Measurements from ENCODE around the gene ATG9A.
"Not testable (repeated sequence)": the region's sequence is repeated elsewhere in the genome, so short reads cannot be mapped to it uniquely, and the experiment has no call there.

The ATG9A gene

DNA sequence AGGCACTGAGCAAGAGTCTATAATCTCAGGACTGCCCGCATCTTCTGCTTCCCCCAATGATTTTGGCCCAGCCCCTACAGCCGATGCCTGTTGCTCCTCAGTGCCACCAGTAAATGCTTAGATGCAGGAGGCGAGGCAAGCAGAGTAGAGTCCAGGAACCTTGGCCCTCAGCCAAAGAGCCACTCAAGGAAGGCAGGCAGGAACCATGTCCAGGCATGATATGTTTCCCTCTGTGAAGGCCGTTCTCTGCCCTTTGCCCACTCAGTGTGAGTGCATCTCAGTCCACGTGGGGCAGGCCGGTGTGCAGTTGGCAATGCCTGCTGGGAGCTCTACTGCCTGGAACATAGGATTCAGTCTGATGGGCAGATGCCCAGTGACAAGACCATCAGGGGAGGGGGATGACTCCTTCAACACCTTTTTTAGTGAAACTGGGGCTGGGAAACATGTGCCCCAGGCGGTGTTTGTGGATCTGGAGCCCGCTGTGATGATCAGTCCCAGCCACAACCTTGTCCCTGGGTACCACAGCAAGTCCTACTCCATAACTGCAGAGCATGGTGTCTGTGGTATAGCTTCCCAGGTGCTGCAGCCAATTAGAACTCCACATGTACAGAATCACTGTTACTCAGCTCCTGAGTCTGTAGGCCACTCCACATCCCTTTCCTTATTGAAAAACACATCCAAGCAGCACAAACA, 40.1 kb upstream of the ATG9A start:
- Histone ChIP-seq H3K9ac (ENCODE audit: low read depth in 1 of 2, low read length in 2 of 2) (no peak overlapping the region), H3K9me3 (ENCODE audit: control insufficient read depth in 2 of 2, low read length in 2 of 2) (no peaks in the 10 kb centered on the region)

DNA sequence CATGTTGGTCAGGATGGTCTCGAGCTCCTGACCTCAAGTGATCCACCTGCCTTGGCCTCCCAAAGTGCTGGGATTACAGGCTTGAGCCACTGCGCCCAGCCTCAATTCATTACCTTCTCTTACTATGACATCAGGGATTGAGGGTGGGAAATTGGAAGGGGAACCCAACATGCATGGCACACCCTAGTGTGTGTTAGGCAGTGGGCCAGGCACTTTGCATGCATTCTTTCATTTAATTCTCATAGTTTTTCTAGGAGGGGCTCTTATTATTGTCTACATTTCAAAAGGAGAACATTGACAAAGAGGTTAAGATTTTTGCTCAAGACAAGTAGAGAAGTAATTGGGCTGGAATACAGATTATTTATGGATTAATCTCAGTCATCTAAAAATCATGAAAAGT, 38.9 kb upstream of the ATG9A start:
- H3K4me1 ChIP-seq (ENCODE audit: control insufficient read depth in 2 of 2, insufficient read depth in 2 of 2, low read length in 2 of 2), result peaks cover 0 to 3% of the 10 kb centered on the region in 2 donors
- H3K27ac ChIP-seq (ENCODE audit: low read depth in 2 of 2, low read length in 2 of 2), result no peak overlapping the region
- H3K36me3 ChIP-seq (ENCODE audit: control insufficient read depth in 2 of 2, insufficient read depth in 2 of 2, low read length in 2 of 2), result no peaks in the 10 kb centered on the region
- no peak overlapping the region for H3K4me3 ChIP-seq (ENCODE audit: low read length in 2 of 2)
- no peak overlapping the region for H3K9ac ChIP-seq (ENCODE audit: low read depth in 1 of 2, low read length in 2 of 2)
- no peaks in the 10 kb centered on the region for H3K9me3 ChIP-seq (ENCODE audit: control insufficient read depth in 2 of 2, low read length in 2 of 2)
- no peaks in the 10 kb centered on the region for H3K27me3 ChIP-seq (ENCODE audit: control insufficient read depth in 2 of 2, insufficient read depth in 2 of 2, low read length in 2 of 2)

More for the DNA sequence above, 40.1 kb upstream of the ATG9A start:
- no peaks in the 10 kb centered on the region for H3K27me3 ChIP-seq (ENCODE audit: control insufficient read depth in 2 of 2, insufficient read depth in 2 of 2, low read length in 2 of 2)
- no peak overlapping the region for H3K4me3 ChIP-seq (ENCODE audit: low read length in 2 of 2)
- H3K27ac ChIP-seq (ENCODE audit: low read depth in 2 of 2, low read length in 2 of 2), result no peak overlapping the region
- H3K36me3 ChIP-seq (ENCODE audit: control insufficient read depth in 2 of 2, insufficient read depth in 2 of 2, low read length in 2 of 2), result no peaks in the 10 kb centered on the region
- H3K4me1 ChIP-seq (ENCODE audit: control insufficient read depth in 2 of 2, insufficient read depth in 2 of 2, low read length in 2 of 2), result peaks cover 0 to 3% of the 10 kb centered on the region in 2 donors

DNA sequence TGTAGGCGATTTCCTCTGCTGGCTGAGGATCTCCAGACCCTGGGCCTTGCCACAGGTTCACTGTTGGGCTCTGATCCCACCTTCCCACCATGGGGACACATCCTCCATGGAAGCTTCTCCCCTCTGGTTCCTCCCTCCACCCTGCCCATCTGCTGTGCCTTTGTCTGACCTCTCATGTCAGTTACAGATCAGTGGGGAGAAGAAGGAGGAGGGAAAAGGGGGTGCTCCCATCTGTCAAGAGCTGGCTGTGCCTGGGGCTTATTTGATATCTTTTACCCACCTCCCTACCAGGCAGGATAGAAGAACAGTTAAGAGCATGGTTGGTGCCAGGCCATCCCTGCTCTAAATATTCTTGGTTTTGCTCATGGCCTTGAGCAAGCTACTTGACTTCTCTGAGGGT, 37.5 kb upstream of the ATG9A start:
- Histone ChIP-seq H3K4me1 (ENCODE audit: control insufficient read depth in 2 of 2, insufficient read depth in 2 of 2, low read length in 2 of 2) (peaks cover 0 to 3% of the 10 kb centered on the region in 2 donors), H3K36me3 (ENCODE audit: control insufficient read depth in 2 of 2, insufficient read depth in 2 of 2, low read length in 2 of 2) (no peaks in the 10 kb centered on the region), H3K27me3 (ENCODE audit: control insufficient read depth in 2 of 2, insufficient read depth in 2 of 2, low read length in 2 of 2) (no peaks in the 10 kb centered on the region), H3K4me3 (ENCODE audit: low read length in 2 of 2) (no peak overlapping the region), H3K9ac (ENCODE audit: low read depth in 1 of 2, low read length in 2 of 2) (no peak overlapping the region), H3K27ac (ENCODE audit: low read depth in 2 of 2, low read length in 2 of 2) (no peak overlapping the region), H3K9me3 (ENCODE audit: control insufficient read depth in 2 of 2, low read length in 2 of 2) (no peaks in the 10 kb centered on the region)

DNA sequence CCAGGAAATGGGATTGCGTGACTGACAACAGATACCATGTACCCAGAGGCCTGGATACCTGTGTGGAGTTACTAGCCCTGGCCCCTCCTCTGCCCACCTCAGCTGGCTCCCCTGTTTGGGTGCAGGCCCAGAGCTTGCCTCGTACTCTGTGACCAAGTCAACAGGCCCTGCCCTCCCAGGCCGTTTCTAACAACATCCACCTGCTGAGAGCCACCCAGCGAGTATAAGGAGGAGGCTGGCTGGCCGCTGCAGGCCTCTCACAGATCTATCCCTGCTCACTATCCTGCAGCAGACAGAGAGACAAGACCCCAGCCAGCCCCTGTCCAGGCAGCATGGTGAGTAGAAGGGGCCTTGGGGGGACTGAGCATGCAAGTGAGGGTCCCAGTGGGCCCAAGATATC, 36.8 kb upstream of the ATG9A start:
- H3K4me1 ChIP-seq (ENCODE audit: control insufficient read depth in 2 of 2, insufficient read depth in 2 of 2, low read length in 2 of 2), result peaks cover 0 to 3% of the 10 kb centered on the region in 2 donors
- no peaks in the 10 kb centered on the region for H3K27me3 ChIP-seq (ENCODE audit: control insufficient read depth in 2 of 2, insufficient read depth in 2 of 2, low read length in 2 of 2)
- no peak overlapping the region for H3K4me3 ChIP-seq (ENCODE audit: low read length in 2 of 2)
- no peak overlapping the region for H3K9ac ChIP-seq (ENCODE audit: low read depth in 1 of 2, low read length in 2 of 2)
- no peaks in the 10 kb centered on the region for H3K36me3 ChIP-seq (ENCODE audit: control insufficient read depth in 2 of 2, insufficient read depth in 2 of 2, low read length in 2 of 2)
- H3K27ac ChIP-seq (ENCODE audit: low read depth in 2 of 2, low read length in 2 of 2), result no peak overlapping the region
- no peaks in the 10 kb centered on the region for H3K9me3 ChIP-seq (ENCODE audit: control insufficient read depth in 2 of 2, low read length in 2 of 2)

DNA sequence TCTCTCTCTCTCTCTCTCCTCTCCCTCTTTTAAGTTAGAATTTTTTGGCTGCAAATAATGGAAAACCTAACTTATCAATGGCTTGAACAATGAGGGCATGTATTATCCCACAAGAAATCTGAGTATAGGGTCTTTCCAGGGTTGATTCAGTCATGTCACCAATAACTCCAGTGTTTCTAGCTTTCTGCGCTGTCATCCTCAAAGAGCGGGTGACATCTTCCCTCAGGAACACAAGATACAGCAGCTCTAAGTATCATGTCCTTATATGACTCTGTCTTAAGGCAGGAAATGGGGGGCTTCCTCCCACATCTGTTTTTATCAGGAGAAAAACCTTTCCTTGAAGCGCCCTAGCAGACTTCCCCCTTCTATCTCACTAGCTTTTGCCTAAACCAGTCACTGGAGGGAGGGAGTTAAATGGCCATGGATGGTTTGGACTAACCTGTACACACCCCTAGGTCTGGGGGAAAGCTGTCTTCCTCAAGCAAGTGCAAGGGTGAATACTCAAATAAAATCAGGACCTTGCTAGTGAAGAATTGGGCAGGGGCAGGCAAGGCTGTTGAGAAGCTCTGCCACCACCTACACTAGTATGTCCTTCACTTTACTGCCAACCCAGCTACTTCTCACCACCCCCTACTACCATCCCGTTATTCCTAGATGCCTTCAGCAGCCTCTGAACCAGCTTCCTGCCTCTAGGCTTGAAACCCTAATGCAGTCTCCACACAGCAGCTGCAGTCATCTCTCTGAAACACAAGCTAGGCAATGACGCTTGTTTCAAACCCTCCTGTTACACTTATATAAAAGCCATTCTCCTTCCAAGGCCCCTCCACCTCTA, 31.8 kb upstream of the ATG9A start:
- Histone ChIP-seq H3K9me3 (ENCODE audit: control insufficient read depth in 2 of 2, low read length in 2 of 2) (no peaks in the 10 kb centered on the region), H3K36me3 (ENCODE audit: control insufficient read depth in 2 of 2, insufficient read depth in 2 of 2, low read length in 2 of 2) (no peaks in the 10 kb centered on the region), H3K4me3 (ENCODE audit: low read length in 2 of 2) (no peak overlapping the region), H3K27ac (ENCODE audit: low read depth in 2 of 2, low read length in 2 of 2) (no peak overlapping the region), H3K27me3 (ENCODE audit: control insufficient read depth in 2 of 2, insufficient read depth in 2 of 2, low read length in 2 of 2) (peaks cover 0 to 2% of the 10 kb centered on the region in 2 donors), H3K9ac (ENCODE audit: low read depth in 1 of 2, low read length in 2 of 2) (no peak overlapping the region), H3K4me1 (ENCODE audit: control insufficient read depth in 2 of 2, insufficient read depth in 2 of 2, low read length in 2 of 2) (no peaks in the 10 kb centered on the region)

DNA sequence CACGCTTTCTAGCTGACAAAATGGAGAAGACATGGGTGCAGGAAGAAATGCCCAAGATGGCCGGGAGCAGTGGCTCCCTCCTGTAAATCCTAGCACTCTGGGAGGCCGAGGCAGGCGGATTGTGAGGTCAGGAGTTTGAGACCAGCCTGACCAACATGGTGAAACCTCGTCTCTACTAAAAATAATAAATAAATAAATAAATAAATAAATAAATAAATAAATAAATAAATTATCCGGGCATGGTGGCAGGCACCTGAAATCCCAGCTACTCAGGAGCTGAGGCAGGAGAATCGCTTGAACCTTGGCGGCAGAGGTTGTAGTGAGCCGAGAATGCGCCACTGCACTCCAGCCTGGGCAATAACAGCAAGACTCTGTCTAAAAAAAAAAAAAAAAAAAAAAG, 29.5 kb upstream of the ATG9A start:
- not testable (repeated sequence) for H3K36me3 ChIP-seq (ENCODE audit: control insufficient read depth in 2 of 2, insufficient read depth in 2 of 2, low read length in 2 of 2); H3K9me3 ChIP-seq (ENCODE audit: control insufficient read depth in 2 of 2, low read length in 2 of 2); H3K27ac ChIP-seq (ENCODE audit: low read depth in 2 of 2, low read length in 2 of 2); H3K4me1 ChIP-seq (ENCODE audit: control insufficient read depth in 2 of 2, insufficient read depth in 2 of 2, low read length in 2 of 2); H3K9ac ChIP-seq (ENCODE audit: low read depth in 1 of 2, low read length in 2 of 2); H3K4me3 ChIP-seq (ENCODE audit: low read length in 2 of 2); H3K27me3 ChIP-seq (ENCODE audit: control insufficient read depth in 2 of 2, insufficient read depth in 2 of 2, low read length in 2 of 2)

DNA sequence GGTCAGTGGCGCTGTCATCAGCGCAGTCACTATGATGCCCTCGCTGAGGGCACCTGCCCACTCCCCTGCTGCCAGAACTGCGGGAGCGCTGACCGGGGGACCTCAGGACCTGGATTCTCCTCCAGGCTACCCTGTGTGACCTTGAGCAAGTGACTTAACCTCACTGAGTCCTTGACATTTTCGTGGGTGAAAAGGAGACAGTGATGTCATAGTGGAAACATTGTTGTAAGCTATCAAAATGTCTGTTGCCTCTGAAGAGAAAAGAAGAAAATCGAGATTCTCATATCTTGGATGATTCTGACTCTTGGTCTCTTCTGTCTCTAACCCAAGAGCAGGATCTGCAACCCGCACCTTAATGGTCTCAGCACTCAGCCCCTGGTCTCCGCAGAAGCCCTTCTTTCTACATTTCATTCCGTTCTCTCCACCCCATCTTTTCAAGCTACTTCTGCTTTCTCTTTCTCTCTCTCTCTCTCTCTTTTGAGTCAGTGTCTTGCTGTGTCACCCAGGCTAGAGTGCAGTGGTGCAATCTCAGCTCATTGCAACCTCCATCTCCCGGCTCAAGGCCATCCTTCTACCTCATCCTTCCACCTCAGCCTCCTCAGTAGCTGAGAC, 25.3 kb upstream of the ATG9A start:
- H3K4me1 ChIP-seq (ENCODE audit: control insufficient read depth in 2 of 2, insufficient read depth in 2 of 2, low read length in 2 of 2), result peaks cover 34 to 37% of the 10 kb centered on the region in 2 donors
- peak overlapping the region; percentile 82 to 86 for H3K9ac ChIP-seq (ENCODE audit: low read depth in 1 of 2, low read length in 2 of 2)
- H3K9me3 ChIP-seq (ENCODE audit: control insufficient read depth in 2 of 2, low read length in 2 of 2), result no peaks in the 10 kb centered on the region
- H3K27me3 ChIP-seq (ENCODE audit: control insufficient read depth in 2 of 2, insufficient read depth in 2 of 2, low read length in 2 of 2), result peaks cover 0 to 2% of the 10 kb centered on the region in 2 donors
- H3K36me3 ChIP-seq (ENCODE audit: control insufficient read depth in 2 of 2, insufficient read depth in 2 of 2, low read length in 2 of 2), result peaks cover 10 to 14% of the 10 kb centered on the region in 2 donors
- H3K27ac ChIP-seq (ENCODE audit: low read depth in 2 of 2, low read length in 2 of 2), result peak overlapping the region; percentile 67 to 89
- H3K4me3 ChIP-seq (ENCODE audit: low read length in 2 of 2), result peak overlapping the region; percentile 68 to 89

DNA sequence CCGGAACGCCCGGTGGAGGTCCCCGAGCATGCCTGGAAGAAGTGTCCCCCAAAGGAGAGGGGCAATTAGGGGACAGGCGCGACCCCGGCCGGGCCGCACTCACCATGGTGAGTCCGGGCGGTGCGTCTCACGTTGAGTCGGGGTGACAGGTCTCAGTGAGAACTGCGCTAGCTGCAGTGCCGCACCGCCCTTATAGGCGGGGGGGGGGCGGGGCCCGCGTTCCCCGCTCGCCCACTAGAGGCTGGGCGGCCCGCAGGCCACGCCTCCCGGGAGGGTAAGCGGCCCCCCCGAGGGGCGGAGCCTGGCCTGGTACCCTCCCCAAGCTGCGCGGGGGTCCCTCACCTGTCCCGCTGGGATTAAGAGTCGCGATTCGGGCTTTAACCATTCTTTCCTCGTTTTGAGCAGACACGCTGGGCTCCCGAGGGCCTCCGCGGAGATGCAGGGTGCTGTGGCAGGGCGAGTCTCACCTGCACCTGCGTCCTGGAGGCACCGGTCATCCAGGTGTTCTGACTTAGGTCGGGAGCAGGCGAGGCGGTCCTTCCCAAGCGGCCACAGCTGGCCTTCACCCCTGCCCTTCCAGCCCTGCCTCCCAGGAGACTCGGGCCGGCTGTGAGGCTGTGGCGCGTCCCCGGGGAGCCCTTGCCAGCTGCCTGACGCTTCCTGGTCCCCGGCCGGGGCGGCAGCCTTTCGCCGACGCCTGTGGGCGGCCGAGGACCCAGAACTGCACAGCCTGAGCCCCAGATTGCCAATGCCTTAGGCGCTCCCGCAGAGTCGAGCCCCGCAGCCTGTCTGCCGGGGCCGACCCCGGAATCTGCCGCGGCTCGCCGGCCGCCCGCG, 24.5 kb upstream of the ATG9A start, which contains the start of gene TUBA4A:
Gene TUBA4A, minus strand, starts transcription at position 166 of the 837 bp plus-strand sequence. Its CDS starts 60 bp downstream, at position 106.
- Histone ChIP-seq H3K27ac (ENCODE audit: low read depth in 2 of 2, low read length in 2 of 2) (peak within 1 kb of the TSS; percentile 67 to 89), H3K4me3 (ENCODE audit: low read length in 2 of 2) (peak within 1 kb of the TSS; percentile 68 to 89), H3K9ac (ENCODE audit: low read depth in 1 of 2, low read length in 2 of 2) (peak within 1 kb of the TSS; percentile 86 to 88), H3K4me1 (ENCODE audit: control insufficient read depth in 2 of 2, insufficient read depth in 2 of 2, low read length in 2 of 2) (peaks cover 41 to 45% of the 10 kb centered on the region in 2 donors), H3K27me3 (ENCODE audit: control insufficient read depth in 2 of 2, insufficient read depth in 2 of 2, low read length in 2 of 2) (peaks cover 0 to 2% of the 10 kb centered on the region in 2 donors), H3K9me3 (ENCODE audit: control insufficient read depth in 2 of 2, low read length in 2 of 2) (no peaks in the 10 kb centered on the region), H3K36me3 (ENCODE audit: control insufficient read depth in 2 of 2, insufficient read depth in 2 of 2, low read length in 2 of 2) (peaks cover 10 to 14% of the 10 kb centered on the region in 2 donors)

DNA sequence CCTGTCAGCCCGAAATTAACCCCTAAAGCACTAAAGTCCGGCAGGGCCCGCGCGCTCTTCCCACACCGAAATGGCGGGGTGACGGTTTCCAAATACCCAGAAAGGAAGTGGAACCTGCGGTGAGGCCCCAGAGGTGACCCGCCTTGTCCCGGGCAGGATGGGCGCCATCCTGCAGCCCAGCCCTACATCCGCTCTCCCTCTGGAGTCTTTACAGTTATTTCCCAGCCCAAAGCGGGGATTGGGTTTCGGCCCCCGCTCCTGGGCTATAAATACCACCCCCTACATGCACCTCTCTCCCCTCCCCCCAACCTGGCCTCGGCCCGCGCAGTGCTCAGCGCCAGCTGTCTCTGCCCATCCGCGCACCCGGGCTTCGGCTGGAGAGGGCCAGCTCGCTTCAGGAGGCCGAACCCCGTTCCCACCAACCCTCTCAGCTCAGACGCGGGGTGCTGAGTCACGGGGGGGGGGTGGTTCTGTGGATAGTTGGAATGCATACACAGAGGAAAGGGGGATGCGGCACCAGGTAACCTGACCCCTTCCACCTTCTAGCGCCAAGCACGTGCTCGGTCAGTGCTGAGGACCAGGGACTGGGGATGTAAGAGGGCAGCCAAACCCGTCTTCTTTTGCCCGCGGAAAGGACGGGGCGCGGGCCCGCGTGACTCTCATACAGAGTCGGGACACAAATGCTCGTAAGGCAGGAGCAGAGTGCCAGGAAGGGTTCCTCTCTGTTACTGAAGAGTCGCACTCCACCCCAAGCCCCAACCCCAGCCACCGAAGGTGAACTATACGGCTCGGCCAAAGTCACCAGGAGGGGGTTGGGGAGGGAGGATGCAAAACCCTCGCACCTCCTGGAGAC, 23.7 kb upstream of the ATG9A start, which contains the start of gene TUBA4B:
Gene TUBA4B, plus strand, starts transcription at position 344 of the 853 bp plus-strand sequence. Its CDS starts 165 bp downstream, at position 509.
- Histone ChIP-seq H3K9ac (ENCODE audit: low read depth in 1 of 2, low read length in 2 of 2) (peak within 1 kb of the TSS; percentile 86 to 88), H3K4me3 (ENCODE audit: low read length in 2 of 2) (peak within 1 kb of the TSS; percentile 68 to 89), H3K36me3 (ENCODE audit: control insufficient read depth in 2 of 2, insufficient read depth in 2 of 2, low read length in 2 of 2) (peaks cover 11 to 18% of the 10 kb centered on the region in 2 donors), H3K4me1 (ENCODE audit: control insufficient read depth in 2 of 2, insufficient read depth in 2 of 2, low read length in 2 of 2) (peaks cover 49 to 53% of the 10 kb centered on the region in 2 donors), H3K27me3 (ENCODE audit: control insufficient read depth in 2 of 2, insufficient read depth in 2 of 2, low read length in 2 of 2) (no peaks in the 10 kb centered on the region), H3K27ac (ENCODE audit: low read depth in 2 of 2, low read length in 2 of 2) (peak within 1 kb of the TSS; percentile 67 to 89), H3K9me3 (ENCODE audit: control insufficient read depth in 2 of 2, low read length in 2 of 2) (no peaks in the 10 kb centered on the region)

Measured in mucosa of rectum (tissue), 2 donors.